ENCODE results near the gene MYBBP1A. TPM values are rescaled to one million over a fixed set of nuclear protein-coding genes. Genes with fewer than 3 reads are reported as not detected.

The MYBBP1A gene
- total and polyA plus RNA-seq, 2 of the 13 experiments (the other 11 are each of a cell fraction or from before 2014, with no cell fraction given): 18.6 to 54.8 TPM

DNA sequence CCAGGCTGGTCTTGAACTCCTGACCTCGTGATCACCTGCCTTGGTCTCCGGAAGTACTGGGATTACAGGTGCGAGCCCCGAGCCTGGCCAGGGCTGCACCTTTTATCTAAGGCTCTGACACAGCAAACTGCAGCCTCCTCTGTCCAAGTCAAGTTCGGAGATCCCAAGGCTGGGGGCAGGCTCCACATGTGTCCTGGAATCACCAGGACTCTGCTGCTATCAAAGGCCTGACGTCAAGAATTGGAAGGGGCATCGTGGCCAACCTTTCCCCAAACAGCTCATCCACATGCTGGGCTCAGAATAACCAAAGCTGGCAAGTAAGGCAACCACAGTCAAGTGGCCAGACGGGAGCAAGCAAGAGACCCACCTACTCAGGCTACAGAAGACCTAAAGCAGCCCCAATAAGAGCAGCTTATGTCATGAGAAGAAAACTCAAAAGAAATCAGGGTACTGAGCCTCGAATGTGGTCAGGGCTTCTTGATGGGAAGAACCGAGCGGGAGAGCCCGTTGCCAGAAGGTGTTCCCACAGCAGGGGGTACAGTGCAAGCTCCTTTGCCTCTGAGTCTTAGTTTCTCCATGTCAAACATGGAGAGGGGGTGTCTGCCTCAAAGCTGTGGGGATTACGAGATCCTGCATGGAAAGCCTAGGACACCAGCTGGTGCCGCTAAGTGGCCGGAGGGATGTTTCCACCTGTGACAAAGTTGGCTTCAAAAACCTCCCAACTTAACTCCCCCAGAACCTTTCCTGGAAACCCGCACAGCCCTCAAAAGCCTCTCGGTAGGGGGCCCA lies 7.9 kb downstream of the MYBBP1A start:
- Histone ChIP-seq H4K20me1 (ENCODE audit: insufficient read depth, low read length) (no peaks in the 10 kb centered on the region), H3K27ac (ENCODE audit: extremely low read length, insufficient read depth, low read length) (no peak overlapping the region), H3K27me3 (ENCODE audit: control insufficient read depth in 1 of 2, insufficient read depth in 2 of 2, low read length in 2 of 2) (no peaks in the 10 kb centered on the region), H3K4me2 (ENCODE audit: low read depth, low read length) (no peak overlapping the region), H3K9me3 (ENCODE audit: low read length) (no peaks in the 10 kb centered on the region), H3K4me1 (ENCODE audit: insufficient read depth, low read length) (no peaks in the 10 kb centered on the region), H3K79me2 (ENCODE audit: insufficient read depth, low read length) (no peaks in the 10 kb centered on the region), H3K36me3 (replicated peaks in 1 of 2; ENCODE audit: control insufficient read depth in 1 of 2, insufficient read depth in 2 of 2, low read length in 2 of 2) (peaks cover 54 to 86% of the 10 kb centered on the region in 2 experiments), H2AFZ (ENCODE audit: low read length) (no peak overlapping the region), H3K9ac (ENCODE audit: insufficient read depth, low read depth, low read length) (no peak overlapping the region), H3K4me3 (replicated peaks in 1 of 3; ENCODE audit: insufficient read depth in 1 of 3, low read depth in 2 of 3, low read length in 3 of 3) (no peak overlapping the region)
- no peak for ATAC-seq
- in situ Hi-C loops (cut with HindIII; ENCODE audit: extremely low pct_ligation_motif_present, low pct_unique_long_range_greater_than_20kb): no loop called here
- CTCF ChIA-PET (ENCODE audit: low intra/inter-chr PET ratio, low total read pairs): no interaction called here
- TSS peak; percentile 12 for BruUV-seq (replicated peaks)
- no peak for DNase-seq (ENCODE audit: low spot score)
- 94% methylated on average over 16 of the region's 17 CpGs for WGBS (ENCODE audit: low lambda C conversion rate)
- no peak for TF ChIP-seq SRSF9 (IDR thresholded peaks at IDR 0.05; ENCODE audit: borderline replicate concordance, insufficient read depth, low read depth, low read length, poor library complexity, severe bottlenecking)
- TF ChIP-seq AGO1 (IDR thresholded peaks at IDR 0.05; ENCODE audit: low read depth, low read length, poor library complexity, severe bottlenecking): no peak
- no peak for TF ChIP-seq PHF5A (CRISPR knock-in tag; IDR thresholded peaks at IDR 0.05; ENCODE audit: low read depth, unreplicated experiment)
- no peak for TF ChIP-seq CENPT (CRISPR knock-in tag; IDR thresholded peaks at IDR 0.05; ENCODE audit: low read depth)
- no peak for TF ChIP-seq ZBTB7A (CRISPR knock-in tag; IDR thresholded peaks at IDR 0.05)
- TF ChIP-seq ZNF788 (CRISPR knock-in tag; IDR thresholded peaks at IDR 0.05; ENCODE audit: borderline replicate concordance): no peak
- TF ChIP-seq TRIM24 (CRISPR knock-in tag; IDR thresholded peaks at IDR 0.05): no peak
- TF ChIP-seq SNAPC2 (CRISPR knock-in tag; IDR thresholded peaks at IDR 0.05): no peak
- no peak for TF ChIP-seq ZNF530 (CRISPR knock-in tag; IDR thresholded peaks at IDR 0.05; ENCODE audit: low read depth)
- TF ChIP-seq BRF2 (CRISPR knock-in tag; IDR thresholded peaks at IDR 0.05): no peak
- no peak for TF ChIP-seq E2F1 (CRISPR knock-in tag; IDR thresholded peaks at IDR 0.05)
- no peak for TF ChIP-seq MAX (IDR thresholded peaks at IDR 0.05)
- FAIRE-seq: no peak
- intact Hi-C loops (cut with micrococcal nuclease; ENCODE audit: unreplicated experiment): no loop called here
- POLR2A ChIA-PET: no interaction called here
